Measurements from ENCODE around the gene RSBN1L.

DNA sequence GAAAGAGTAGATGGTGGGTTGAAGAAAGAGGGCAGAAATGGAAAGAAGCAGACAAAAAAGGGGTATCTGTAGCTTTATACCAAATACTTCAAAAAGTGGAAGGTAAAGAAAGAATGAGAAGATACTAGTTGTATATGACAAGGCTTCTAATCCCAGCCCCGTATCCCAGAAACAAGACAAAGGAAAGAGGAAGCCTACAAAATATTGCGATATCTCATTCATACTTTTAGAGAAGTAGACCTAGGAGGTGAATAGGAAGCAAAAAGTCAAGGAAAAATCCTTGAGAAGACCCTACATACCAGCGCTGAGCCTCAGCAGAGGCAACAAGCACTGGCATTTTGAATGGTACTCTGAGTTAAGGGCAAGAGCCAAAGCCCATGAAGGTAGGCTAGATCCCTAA is 128.9 kb downstream of the RSBN1L start:
- TF ChIP-seq POLR2A (IDR thresholded peaks at IDR 0.05; ENCODE audit: low read length): no peak
- no peak for TF ChIP-seq GATA1 (IDR thresholded peaks at IDR 0.05; ENCODE audit: low read depth, low read length)
